Measurements from ENCODE around the gene SIT1. TPM values are rescaled to one million over a fixed set of nuclear protein-coding genes. Genes with fewer than 3 reads are reported as not detected.

The SIT1 gene
- total and polyA plus RNA-seq, 8 donors: 0.27 to 2.4 (median 0.55) TPM

- ATAC-seq (peak; percentile 88), DNase-seq (peak in 2 of 4 donors; percentile 24 to 59)
- Histone ChIP-seq H3K9me3 (no peaks in the 10 kb centered on the region), H3K27me3 (no peaks in the 10 kb centered on the region), H3K36me3 (peaks cover 0 to 62% of the 10 kb centered on the region in 2 donors), H3K4me1 (peaks cover 4 to 7% of the 10 kb centered on the region in 2 donors), H3K27ac (peak overlapping the region in 1 of 2 donors; percentile 38), H3K4me3 (no peak overlapping the region)
- peak; percentile 89 to 92 for TF ChIP-seq CTCF (IDR thresholded peaks at IDR 0.05)
- intact Hi-C loops (cut with DNase I): no loop called here
Observed at GRCh38 chr9:35696520-35697215, 45.9 kb upstream of the SIT1 start.

- Histone ChIP-seq H3K27me3 (no peaks in the 10 kb centered on the region), H3K4me1 (peaks cover 4 to 12% of the 10 kb centered on the region in 2 donors), H3K36me3 (peaks cover 0 to 56% of the 10 kb centered on the region in 2 donors), H3K27ac (peak overlapping the region in 1 of 2 donors; percentile 38), H3K4me3 (no peak overlapping the region), H3K9me3 (no peaks in the 10 kb centered on the region)
- no peak for DNase-seq
- intact Hi-C loops (cut with DNase I): no loop called here
- peak; percentile 38 for ATAC-seq
- TF ChIP-seq CTCF (IDR thresholded peaks at IDR 0.05): no peak
Observed at GRCh38 chr9:35695943-35696401, 45.2 kb upstream of the SIT1 start.

GRCh38 chr9:35691757-35692301 is 41.1 kb upstream of the SIT1 start:
- Histone ChIP-seq H3K4me1 (peaks cover 4 to 19% of the 10 kb centered on the region in 2 donors), H3K36me3 (peaks cover 0 to 14% of the 10 kb centered on the region in 2 donors), H3K9me3 (no peaks in the 10 kb centered on the region), H3K27ac (peak overlapping the region; percentile 75 to 87), H3K27me3 (peaks cover 0 to 9% of the 10 kb centered on the region in 2 donors), H3K4me3 (no peak overlapping the region)
- ATAC-seq: no peak
- TF ChIP-seq CTCF (IDR thresholded peaks at IDR 0.05): no peak
- intact Hi-C loops (cut with DNase I): no loop called here
- no peak for DNase-seq

- no peak for ATAC-seq
- Histone ChIP-seq H3K27me3 (peaks cover 0 to 9% of the 10 kb centered on the region in 2 donors), H3K9me3 (no peaks in the 10 kb centered on the region), H3K36me3 (peaks cover 0 to 9% of the 10 kb centered on the region in 2 donors), H3K4me1 (peaks cover 4 to 19% of the 10 kb centered on the region in 2 donors), H3K27ac (peak overlapping the region; percentile 75 to 87), H3K4me3 (peak overlapping the region; percentile 68)
- intact Hi-C loops (cut with DNase I): no loop called here
- no peak for TF ChIP-seq CTCF (IDR thresholded peaks at IDR 0.05)
- no peak for DNase-seq
Observed at GRCh38 chr9:35691334-35691650, 40.6 kb upstream of the SIT1 start.

DNA sequence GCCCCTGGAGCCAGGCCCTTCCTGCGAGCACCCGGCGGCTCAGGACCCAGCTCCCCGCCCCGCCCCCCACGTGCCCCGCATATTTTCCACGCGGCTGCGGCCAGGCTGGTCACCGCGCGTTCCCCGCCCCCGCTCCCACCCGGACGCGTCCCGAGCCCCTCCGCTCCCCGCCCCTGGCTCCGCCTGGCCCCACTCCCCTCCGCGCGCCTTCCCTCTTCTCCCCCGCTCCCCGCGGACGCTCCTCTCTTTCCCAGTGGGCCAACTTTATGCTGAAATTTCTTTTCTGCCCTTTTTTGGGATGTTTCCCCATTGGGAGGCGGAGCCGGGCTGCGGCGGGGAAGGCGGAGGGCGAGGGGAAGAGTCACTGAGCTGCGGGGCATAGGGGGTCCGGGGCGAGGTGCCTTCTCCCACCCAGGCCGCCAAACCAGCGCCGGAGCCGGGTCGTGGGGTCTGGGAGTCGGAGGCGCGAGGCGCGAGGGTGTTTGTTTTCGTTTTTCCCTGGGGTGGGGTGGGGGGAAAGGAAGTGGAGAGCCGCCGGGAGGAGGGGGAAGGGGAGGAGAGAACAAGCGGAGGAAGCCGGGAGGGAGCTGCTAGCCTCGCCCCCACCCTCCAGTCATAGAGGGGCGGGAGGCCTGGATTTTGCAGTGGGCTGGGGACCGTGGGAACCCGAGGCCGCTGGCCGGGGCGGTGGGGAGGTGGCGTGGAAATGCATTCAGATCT is 40.0 kb upstream of the SIT1 start:
- Histone ChIP-seq H3K4me1 (peaks cover 4 to 19% of the 10 kb centered on the region in 2 donors), H3K9me3 (no peaks in the 10 kb centered on the region), H3K27me3 (peaks cover 0 to 9% of the 10 kb centered on the region in 2 donors), H3K4me3 (peak overlapping the region; percentile 68), H3K36me3 (peaks cover 0 to 4% of the 10 kb centered on the region in 2 donors), H3K27ac (peak overlapping the region; percentile 75 to 87)
- DNase-seq (peak; percentile 78 to 88 (median 80)), ATAC-seq (peak; percentile 76)
- intact Hi-C loops (cut with DNase I): no loop called here
- no peak for TF ChIP-seq CTCF (IDR thresholded peaks at IDR 0.05)
